Fibroblast of skin of abdomen (primary cell): ENCODE measurements around the gene SLC9A6.
"Not testable (repeated sequence)": the region's sequence is repeated elsewhere in the genome, so short reads cannot be mapped to it uniquely, and the experiment has no call there.

Source experiments
- DNase-seq: peaks from one replicate; pipeline ENCODE4 v3.0.0-alpha.2; 2013

The SLC9A6 gene

DNA sequence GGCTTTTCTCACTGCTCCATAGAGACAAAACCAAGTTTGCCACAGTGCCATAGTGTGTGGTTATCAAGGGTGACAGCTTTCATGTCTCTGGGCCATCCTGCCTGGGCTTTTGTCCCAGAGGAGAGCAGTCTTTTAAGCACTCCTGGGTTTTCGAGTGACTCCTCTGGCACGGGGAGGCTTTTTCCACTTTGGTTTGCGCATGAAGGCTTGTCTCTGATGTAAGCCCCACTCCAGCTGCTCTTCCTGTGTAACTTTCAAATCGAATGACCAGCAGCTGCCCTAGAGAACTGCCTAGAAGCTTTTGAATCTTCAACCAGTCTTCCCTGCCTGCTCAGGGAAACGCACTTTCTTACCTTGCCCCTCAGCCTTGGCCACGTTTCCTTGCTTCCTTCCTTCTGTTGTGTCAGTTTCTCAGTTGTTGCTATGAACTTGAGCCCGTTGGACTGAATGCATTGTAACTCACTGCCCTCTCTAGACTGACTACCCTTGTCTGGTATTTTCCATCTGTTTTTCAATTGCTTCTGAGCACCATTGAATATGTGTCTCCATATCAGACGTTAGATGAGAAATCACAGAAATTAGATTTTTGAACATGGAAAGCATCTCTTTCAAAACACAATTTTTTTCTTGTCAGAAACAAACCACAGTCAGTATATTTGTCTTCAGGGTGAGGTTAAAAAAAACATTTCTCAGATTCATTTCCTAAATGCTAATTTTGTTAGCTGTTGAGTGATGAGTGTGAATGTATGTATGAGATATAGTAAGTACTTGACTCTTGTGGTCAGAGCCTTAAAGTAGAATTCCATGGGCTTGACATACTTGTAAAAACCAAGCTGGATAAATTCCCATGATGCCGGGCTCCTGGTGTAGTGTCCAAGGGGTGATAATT lies 45.3 kb downstream of the SLC9A6 start:
- peak; percentile 87 for DNase-seq

DNA sequence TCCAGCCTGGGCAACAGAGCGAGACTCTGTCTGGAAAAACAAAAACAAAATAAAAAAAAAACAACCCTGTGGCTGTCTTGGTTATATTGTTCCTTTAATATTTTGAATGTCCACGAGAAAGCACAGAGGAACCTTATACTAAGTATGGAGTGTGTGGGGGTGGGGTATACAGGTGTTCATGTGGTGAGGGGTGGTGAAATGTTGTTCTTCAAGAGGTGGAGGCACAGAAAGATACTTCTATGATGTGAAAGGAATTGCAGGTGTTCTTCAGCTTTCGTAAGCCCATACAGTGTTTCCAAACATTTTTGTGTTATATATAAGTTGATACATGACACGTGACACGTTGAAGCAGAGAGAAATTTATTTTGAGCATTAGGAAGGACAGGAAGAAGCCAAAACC lies 46.4 kb downstream of the SLC9A6 start:
- no peak for DNase-seq

DNA sequence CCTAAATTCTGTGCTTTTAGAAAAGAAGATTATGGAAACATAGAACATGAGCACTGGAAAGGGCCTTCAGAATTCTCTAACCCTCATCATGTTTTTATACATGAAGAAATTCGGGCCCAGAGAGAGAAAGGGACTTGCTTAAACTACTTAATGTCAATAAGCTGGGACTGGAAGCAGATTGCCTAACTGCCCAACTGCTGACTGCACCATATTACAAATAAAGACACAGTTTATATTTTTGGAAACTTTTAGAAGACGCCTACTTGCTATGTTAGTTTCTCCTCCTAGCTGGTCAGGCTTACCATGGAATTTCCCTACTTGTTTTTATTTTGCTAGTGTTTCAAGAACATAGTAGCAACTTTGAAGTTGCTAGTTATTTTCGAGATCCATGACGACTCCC lies 47.1 kb downstream of the SLC9A6 start:
- DNase-seq, result no peak

DNA sequence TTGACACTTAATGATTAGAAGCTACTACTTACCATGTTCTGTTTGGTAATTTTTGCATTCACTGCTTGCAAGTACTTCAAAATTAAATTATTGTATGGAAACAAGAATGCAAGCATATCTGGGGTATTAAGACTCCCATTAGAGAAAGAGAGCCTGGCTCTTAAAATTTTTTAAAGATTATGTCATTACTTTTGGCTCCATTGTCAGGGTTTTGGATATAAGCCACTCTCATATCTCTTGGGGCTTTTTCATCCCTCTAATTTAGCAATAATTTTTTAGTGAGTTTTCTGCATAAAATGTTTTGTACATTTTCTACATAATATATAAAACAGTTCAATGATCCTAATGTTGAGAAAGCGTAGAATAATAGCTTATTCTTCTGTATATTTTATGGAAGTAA lies 49.4 kb downstream of the SLC9A6 start:
- no peak for DNase-seq

DNA sequence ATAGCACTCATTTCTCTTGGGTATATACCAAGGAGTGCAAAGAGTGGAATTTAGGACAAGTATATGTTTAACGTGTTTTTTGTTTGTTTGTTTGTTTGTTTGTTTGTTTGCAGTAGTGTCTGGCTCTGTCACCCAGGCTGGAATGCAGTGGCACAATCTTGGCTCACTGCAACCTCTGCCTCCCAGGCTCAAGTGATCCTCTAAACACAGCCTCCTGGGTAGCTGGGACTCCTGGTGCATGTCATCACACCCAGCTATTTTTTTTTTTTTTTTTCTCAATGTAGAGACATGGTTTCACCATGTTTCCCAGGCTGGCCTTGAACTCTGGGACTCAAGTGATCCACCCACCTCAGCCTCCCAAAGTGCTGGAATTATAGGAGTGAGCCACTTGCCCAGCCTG lies 50.4 kb downstream of the SLC9A6 start:
- no peak for DNase-seq

DNA sequence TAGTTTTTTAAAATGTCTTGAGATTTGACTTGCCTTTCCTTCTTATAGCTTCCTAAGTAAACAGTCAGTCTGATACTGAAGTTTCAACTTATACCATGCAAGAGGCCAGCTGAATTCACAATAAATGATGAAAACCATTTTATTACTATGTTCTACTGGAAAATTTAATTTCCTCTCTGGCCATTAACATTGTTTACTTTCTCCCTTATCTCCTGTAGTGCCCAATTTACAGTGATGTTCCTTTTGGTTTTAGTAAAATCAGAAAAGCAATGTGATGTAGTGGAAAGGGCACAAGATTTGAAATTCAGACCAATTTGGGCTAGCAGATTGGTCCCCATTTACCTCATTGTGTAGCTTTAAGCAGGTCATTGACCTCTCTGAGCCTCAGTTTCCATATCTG lies 54.2 kb downstream of the SLC9A6 start:
- no peak for DNase-seq

DNA sequence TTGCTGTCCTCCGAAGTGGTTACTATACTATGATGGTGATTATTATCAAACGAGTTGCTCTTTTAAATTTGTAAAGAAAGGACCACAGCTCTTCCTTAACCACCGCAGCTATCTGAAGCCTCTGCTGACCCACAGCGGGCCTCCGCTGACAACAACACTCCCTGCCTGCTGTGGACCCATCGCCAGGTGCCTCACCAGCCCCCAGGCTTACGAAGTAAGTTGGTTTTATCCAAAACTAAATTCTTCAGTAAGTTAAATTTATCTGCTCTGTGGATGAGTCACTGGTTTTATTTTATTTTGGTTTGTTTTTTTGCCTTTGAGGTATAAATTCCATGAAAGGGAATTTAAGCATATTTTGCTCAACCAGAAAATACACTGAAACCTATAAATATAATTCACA lies 54.7 kb downstream of the SLC9A6 start:
- no peak for DNase-seq

DNA sequence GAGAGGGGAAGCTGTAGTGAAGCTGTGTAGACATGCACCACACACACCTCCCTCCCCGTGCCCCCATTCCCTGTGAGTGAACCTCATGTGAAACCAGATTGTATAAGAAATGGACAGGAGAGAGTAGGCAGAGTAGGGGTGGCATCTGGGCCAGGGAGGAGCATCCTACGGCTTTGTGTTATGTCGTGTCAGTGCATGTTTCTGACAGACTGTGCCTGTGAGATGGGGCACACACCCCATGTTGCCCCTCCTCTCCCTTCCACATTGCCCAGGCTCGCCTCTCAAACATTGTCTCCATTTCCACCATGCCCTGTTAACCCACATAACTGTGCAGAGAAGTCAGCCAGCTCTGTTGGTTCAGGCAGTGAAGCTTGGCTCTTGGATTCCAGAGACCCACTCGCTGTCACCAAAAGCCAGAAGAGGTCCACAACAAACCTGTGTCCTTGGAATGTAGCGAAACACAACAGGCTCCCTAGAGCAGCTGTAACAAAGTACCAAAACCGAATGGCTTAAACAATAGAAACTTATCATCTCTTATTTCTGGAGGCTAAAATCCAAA lies 56.1 kb downstream of the SLC9A6 start:
- DNase-seq, result no peak

DNA sequence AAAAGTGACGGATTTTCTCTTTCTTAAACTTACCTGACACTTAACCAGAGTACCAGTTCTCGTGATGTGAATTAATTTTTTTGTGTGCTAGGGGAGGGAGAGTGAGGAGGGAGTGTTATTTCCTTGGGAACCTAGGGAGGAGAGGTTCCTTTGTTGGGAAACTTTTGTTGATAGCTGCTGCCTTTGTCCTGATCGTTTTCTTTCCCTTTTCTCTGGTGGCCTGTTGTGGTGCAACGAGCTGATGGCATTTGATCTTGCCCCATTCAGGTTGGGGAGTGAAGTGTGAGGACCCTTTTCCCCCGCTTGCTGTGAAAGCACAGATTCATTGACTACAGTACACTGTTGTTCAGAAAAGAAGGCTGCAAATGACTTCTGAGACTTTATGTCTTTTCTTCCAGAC lies 59.8 kb downstream of the SLC9A6 start:
- DNase-seq, result no peak

DNA sequence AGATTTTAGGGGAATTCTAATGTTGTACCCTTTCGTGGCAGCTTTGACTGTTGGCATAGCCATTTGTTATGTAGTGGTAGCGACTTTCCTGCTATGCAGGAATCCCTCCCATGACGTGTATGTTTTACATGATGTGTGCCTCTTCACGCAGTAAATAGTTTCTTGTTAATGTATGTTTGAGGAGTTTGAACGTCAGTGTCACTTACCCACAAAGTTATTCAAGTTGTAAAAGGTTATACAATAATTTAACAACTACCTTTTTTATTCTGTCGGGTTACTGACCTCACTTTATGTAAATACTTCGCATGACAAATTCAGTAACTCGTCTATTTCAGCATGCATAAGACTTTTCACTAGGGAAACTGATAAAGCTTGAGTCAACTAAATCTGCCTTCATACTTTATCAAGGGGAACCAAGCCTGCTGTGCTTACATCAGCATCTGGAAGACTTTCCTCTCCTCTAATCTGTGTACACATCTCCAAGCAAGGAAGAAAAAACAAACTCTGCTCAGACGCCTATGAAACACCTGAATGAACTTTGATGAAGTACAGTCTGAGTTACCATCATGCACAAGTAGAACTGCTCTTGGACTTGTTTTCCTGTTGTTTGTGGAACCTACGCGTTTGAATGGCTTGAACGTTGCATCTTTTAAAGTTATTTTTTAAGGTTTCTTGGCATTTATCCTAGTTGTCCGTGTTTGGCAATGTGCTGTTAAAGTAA lies 61.2 kb downstream of the SLC9A6 start:
- DNase-seq, result no peak

DNA sequence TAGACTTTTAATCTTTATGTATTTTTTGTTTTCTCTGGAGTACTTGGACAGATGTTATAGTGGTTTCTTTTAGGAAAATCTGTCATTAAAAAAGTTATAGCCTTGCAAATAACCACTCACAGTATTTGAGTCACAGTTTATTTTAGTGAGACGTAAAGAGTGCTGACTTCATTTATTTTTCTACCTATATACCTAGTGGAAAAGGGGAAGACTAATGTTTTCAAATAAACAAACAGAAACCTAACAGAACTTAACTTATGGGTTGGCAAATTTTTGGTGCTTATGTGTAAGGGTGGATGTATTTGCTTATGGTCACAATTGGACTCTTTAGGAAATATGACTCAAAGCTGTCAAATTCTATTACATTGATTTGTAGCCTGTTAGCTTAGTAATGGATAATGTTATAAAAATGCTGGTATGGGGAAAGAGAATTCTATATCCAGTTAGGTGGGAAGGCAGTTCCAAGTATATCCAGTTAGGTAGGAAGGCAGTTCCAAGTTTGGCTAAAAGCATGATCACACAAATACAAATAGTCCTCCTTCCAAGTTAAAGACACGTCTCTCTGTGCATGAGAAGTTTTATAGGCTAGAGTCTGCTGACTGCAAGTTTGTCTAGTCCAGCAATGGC lies 61.9 kb downstream of the SLC9A6 start:
- peak; percentile 41 for DNase-seq

DNA sequence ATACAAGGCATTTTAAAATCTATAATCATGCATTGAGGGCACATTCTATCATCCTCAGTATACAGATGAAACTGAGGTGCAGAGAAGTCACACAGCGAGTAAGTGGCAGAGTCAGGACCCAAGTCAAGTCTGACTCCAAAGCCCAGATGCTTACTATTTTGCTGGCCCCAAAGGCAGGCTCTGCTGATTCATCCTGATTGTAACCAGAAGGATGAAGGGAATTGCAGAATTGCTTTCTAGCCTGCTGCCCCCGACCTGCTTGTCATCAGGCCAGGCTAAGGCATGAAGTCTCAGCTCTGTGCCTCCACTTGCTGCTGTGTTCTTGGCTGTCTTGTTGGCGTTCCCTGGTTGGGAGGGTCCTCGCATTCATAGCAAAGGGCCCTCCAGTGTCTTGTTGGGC lies 62.7 kb downstream of the SLC9A6 start:
- peak; percentile 42 for DNase-seq

DNA sequence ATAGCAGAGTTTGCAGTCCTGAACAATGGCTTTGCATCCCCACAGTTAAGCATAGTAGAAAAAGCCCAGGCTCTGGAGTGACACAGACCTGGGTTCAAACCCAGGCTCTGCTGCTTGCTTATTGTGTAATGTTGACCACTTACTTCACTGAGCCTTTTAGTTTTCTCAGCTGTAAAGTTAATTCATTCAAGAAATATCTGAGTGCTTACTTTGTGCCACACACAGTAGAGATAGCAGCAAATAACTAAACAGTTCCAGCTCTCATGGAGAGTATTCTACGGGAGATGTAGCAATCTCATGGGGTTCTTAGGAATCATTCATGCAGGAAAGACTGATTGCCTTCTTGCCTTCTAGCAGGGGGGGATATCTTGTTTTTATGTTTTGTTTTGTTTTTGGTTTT lies 63.2 kb downstream of the SLC9A6 start:
- no peak for DNase-seq

DNA sequence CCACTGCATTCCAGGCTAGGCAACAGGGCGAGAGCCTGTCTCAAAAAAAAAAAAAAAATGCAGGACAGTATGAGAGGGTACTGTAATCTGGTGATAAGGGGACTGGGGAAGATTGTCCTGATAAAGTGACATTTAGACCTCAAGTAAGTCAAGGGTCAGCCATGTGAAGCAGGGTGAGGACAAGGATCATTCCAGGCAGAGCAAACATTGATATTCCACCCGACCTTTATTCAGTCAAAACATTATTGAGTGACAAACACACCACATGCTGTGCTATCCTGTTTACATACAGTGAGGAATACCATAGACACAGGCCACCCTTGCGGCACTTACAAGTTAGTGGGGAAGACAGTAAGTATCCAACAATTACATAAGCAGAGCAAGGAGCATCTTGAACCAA lies 64.4 kb downstream of the SLC9A6 start:
- DNase-seq, result no peak

DNA sequence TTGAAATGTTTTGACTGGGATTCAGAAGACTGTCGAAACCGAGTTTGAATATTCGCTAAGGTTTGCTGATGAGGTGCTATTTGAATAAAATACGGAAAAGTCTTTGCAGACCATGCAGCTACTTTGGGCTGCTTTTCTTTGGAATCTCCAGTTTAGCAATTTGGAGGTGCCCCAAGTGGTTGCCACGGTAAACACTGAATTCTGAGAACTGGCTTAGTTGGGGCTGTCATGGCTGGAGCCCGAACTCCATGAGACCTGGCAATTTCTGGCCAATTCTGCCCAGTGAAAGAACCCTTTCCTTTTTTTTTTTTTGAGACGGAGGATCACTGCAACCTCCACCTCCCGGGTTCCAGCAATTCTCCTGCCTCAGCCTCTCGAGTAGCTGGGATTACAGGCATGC lies 65.6 kb downstream of the SLC9A6 start:
- DNase-seq, result not testable (repeated sequence)

DNA sequence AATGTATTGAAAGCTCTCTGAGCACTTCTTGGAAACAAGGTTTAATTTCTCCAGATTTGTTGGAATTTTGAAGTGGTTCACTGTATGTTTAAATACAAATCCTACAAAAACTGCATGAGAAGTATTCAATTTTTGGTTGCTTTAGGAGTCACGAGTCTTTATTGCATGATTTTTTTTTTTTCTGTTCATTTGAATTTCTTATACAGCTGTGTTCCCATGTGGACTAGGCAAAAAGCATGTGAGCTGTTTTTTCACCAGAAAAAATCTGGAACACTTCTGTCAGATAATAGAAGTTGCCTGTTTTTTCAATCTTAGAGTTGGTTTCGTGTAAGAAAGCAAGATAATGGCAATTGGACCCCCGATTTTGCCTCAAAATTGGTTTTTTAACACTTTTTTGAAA lies 66.4 kb downstream of the SLC9A6 start:
- no peak for DNase-seq

DNA sequence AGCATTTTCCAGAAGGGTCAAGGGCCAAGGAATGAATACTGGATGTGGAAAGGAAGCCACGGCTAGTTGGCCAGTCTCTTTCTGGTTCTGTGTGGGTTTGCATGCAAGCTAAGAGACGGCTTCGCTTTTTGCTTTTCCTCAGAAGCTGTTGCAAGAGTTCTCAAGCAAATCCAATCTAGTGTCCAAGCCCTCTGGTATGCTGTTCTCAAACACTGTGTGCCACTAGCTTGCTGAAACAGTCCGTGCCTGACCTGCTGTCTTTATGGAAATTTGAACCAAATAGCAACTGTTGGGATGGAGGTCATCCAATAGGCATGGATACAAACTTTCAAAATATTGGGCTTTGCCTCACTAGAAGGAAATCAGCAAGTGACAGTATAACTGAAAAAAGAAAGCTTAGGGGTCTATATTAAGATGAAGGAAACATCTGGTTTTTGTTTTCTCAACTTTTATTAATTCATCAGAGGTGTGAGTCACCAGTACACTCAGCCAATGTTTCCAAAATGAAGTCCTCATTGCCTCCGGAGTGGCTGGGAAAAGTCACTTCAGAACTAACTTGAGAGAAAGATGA lies 70.5 kb downstream of the SLC9A6 start:
- DNase-seq, result peak; percentile 63

DNA sequence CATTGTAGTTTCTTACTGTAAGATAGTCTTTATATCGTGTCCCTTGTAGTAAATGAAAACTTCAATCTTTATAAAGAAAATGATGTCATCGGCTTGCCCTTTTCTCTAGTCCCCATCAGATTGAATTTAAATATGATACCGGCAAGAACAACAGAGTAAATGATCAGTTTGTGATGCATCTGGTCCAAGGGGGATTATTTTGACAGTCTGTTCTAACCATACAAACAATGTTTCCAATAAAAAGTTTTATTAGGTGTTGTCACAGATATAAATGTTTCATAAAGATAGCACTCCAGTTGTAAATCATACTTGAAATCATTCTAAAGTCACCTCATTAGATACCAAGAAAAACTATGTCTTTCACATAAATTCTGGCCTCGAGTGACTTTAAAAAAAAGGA lies 72.3 kb downstream of the SLC9A6 start:
- DNase-seq, result no peak

DNA sequence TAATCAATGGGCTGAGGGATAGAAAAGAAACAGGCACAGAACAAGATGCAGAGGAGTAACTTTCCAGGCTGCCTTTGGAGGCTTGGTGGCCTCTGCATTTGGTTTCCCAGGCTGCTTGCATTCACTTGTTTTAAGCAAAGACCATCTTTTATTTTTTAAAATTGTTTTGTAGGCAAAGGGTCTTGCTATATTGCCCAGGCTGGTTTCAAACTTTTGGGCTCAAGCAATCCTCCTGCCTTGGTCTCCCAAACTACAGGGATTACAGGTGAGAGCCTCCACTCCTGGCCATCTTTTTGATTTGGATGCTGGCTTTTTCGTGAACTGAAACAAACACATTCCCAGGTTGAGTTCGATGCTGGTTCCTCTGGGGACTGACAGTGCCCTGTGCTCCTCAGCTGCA lies 74.1 kb downstream of the SLC9A6 start:
- DNase-seq, result no peak

DNA sequence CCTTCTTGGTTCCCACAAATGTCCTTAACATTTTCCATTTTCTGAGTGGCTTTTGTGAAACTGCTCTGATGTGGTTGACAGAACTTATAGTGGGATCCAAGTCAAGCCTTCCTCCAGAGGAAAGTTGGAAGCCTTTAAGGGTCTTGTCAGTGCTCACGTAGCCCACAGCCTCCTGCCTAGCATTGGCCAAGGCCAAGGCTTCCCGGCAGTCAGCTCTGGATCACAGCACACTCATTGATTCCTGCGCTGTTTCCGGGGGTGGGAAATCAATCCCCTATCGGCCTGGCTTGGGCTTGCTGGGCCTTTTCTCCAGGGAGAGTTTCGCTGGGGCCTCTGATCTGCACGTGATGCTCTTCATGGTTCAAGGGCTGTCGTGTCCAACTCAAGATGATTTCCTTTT lies 76.1 kb downstream of the SLC9A6 start:
- no peak for DNase-seq

DNA sequence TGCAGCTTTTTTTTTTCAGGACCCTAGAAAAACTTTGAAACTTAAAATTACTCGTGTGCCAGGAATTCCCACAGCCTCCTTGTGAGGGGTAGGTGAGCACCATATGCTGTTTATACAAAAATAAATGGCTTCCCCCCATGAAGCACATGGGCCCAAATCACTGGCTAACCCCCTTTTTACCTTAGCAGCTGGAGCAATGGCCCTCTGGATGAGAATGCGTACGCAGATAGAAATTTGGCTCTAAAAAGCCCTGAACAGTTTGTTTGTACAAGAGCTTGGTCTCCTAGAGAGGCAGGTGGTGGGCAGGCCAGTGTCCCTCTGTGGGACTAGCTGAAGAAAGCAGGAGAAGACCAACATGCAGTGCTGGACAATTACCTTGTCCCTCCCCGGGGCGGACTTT lies 76.5 kb downstream of the SLC9A6 start:
- no peak for DNase-seq

DNA sequence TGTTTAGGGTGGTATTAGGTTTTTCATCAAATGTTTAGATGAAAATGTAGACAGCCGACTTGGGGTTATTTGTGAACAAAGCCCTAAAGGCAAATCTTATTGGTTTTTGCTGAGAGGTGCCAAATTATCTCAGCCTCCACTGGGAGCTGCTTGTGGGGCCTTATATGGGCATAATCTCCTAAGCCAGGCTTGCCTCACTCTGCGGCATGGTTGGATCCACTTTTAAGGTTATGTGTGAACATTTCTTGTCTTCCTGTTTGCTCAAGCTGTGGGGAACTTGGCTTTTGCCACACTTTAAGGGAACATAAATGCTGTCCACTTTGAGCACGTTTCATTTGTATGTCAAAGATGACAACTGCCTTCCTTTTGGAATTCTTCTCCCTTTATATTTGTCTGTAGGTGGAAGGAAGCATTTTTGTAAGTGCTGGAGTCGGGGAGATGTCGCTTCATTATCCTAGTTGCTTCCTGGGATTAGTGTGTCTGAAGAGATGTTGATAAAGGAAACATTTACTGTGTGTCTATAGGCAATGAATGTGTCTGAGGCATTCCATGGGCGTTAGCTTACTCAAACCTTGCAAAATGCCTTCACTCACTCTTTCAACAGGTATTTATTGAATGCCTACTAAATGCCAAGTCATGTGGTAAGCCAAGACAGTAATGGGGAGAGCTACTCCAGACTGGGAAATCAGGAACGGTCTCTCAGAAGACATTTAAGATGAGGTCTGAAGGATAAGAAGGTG lies 78.3 kb downstream of the SLC9A6 start:
- DNase-seq, result peak; percentile 15
